Right ventricle myocardium inferior (tissue), 1 donor: ENCODE results near the gene CRACR2A. TPM values are rescaled to one million over a fixed set of nuclear protein-coding genes. Genes with fewer than 3 reads are reported as not detected.

Experiments used
- ATAC-seq: fragments of 200-7000 bp; cut with Tn5 transposase; one replicate; pipeline ENCODE4 v1.9.1; 2020; ENCODE audit warnings: mild to moderate bottlenecking, moderate library complexity
- DNase-seq: peaks from one replicate; pipeline ENCODE4 v3.0.0; 2021; ENCODE audit errors: missing footprints
- intact Hi-C: fragments of 100-400 bp; cut with DNase I; formaldehyde crosslinking; loops from one replicate; pipeline ENCODE4 v1.11.0; 2022
- total RNA-seq: library from RNA; stranded (reverse); fragmentation: NEBNext Ultra II Directional; extraction: Animal tissue kit (Norgen Biotek cat#: 25700); gene quantifications from one replicate; pipeline ENCODE4 v1.2.1, GENCODE V29; 2021
- donor health status: DM: no; HTN: yes; CAD: no; lungs with severe emphysema.

The CRACR2A gene
- total RNA-seq, 1 donor from 2014 or later: 4.5 TPM

DNA sequence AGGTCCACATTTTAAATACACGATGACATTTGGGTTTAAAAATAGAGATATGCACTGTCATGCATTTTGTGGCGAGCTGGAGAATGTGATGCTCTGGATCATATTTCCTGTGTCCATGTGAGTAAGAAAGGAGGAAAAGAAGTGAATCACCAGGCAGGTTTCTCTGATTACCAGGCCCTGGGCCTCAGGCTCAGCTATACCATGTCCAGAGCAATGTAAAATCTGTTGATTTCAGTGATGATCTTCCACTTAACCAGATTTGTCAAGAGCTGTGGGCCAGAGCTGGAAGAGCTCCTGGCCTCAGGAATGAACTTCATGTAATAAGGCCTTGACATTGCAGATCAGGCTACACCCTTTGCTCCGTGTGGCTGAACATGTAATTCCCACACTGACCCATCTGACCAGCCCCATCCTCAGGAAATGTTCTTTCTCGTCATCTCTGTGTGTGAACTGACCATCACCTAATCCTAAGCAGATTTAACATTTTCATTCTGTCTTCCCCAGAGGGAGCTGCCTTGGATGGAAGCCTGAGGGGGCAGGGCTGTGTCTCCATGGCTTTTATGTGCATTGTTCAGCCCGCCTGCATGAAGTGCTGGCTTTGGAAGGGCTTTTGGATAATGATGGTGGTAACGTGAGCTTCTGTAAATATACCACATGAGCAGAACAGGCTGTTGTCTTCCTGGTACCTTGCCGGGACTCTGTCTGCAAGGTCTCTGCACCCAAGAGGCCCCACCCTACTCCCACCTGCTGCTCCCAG, 54.5 kb downstream of the CRACR2A start:
- intact Hi-C loops: no loop called here
- ATAC-seq: peak; percentile 26
- DNase-seq: no peak

DNA sequence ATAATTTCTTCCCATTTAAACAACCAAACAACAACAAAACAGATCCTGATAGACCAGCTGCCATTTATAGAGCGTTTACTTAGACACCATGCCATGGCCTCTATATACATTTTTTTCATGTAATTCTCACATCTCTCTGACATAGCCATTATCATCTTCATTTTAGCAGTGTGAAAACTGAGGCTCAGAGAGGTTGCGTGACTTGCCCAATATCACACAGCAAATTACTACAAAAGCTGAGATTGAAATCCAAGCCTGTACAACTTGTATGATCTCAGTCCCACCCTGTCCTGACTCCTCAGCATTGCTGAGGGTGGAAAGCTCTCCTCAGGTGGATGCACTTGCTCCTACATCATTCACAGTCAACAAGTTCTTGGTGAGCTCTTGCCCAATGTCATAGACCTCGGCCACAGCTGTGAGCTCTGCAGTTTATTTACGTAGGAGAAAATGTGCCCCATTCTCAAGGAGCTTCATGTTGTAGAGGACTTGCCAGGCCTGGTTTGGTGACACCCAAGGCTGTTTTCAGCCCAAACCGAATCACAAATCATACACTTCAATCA, 55.5 kb downstream of the CRACR2A start:
- intact Hi-C loops: no loop called here
- no peak for DNase-seq
- ATAC-seq: no peak

DNA sequence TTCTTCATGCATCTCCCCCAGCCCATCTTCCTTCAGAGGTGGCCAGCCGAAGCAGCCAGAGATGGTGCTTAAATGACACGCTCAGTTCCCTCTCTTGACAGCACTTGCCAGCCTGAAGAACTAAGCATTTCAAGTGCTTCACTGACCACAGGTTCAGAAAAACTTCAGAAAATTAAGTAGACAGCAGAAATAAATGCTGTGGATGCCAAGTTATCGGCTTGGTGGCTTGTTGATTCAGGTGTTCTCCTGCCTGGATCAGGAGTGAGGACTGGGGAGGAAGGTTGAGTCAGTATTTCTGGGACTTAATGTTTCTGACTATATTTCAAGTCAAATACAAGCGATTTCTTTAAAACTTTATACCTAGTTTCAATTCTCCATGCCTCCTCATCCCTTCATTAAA, 58.2 kb downstream of the CRACR2A start:
- DNase-seq (no peak), ATAC-seq (no peak)
- intact Hi-C loops: no loop called here

DNA sequence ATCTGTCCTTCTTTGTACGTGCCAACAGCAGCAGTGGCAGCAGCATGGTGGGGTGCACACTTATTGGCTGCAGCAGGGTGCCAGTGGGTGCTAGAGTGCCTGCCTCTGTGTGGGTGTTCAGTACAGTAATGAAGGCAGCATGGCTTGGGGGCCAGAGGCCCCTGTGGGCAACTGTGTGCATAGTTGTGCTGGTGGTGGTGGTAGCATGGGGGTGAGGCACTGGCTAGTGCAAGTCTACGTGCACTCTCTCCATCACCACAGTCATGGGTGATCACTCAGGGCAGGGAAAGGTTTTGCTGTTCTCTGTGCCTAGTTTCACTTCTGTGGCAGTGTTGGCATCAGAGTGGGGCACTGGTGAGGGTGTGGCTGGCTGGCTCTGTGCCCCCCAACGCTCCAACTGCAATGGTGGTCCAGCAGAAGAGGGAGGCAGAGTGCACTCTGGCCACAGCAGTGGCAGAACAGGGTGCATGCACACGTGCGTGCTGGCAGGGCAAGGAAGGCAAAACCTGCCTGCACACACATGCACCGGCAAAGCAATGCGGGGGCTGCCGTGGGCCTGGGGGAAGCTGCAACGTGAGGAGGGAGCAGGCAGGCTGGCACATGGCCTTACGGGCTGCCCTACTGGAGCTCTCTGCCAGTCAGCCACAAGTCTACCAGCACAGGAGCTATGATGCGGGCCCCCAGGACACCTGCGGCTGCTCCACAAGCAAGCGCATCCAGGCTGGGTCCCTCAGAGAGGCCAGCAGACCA, 60.1 kb downstream of the CRACR2A start:
- ATAC-seq (no peak), DNase-seq (no peak)
- intact Hi-C loops: no loop called here

DNA sequence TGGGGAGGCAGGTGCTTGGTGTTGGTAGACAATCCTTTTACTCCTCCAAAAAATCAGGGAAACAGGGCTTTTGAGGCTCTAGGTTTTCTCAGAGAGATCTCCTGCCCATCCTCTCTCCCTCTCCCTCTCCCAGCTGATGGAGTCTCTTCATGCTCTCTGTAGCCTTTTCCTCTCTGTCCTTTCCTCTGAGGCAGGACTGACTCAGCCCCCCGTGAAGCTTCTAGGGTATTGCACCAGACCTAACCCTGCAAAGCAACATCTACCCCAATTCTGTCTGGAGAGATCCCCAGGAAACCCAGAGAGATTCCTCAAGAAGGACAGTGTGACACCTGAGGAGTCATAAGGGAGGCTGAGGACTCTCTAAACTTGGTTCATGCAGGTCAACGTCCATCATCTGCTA, 66.4 kb downstream of the CRACR2A start:
- no peak for ATAC-seq
- intact Hi-C loops: no loop called here
- DNase-seq: no peak

DNA sequence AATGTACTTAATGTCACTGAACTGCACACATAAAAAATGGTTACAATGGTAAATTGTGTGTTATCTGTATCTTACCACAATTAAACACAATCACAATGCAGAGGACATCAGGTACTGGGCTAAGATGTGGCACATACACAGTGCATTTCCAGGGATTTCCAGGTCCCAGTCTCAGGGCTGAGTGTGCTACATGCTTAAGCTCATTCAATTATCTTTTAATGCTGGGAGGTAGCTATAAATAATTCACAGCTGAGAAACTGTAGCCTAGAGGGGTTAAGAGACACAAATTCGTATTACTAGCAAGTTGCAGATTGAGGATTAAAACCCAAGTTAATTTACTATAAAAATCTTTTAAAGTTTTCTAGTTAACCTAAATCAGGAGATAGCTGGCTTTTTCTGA, 67.1 kb downstream of the CRACR2A start:
- ATAC-seq (peak; percentile 54), DNase-seq (no peak)
- intact Hi-C loops: loop anchor here (2.0 kb wide), 1 partner anchor 59 kb away; no protein-coding TSS in a partner anchor

DNA sequence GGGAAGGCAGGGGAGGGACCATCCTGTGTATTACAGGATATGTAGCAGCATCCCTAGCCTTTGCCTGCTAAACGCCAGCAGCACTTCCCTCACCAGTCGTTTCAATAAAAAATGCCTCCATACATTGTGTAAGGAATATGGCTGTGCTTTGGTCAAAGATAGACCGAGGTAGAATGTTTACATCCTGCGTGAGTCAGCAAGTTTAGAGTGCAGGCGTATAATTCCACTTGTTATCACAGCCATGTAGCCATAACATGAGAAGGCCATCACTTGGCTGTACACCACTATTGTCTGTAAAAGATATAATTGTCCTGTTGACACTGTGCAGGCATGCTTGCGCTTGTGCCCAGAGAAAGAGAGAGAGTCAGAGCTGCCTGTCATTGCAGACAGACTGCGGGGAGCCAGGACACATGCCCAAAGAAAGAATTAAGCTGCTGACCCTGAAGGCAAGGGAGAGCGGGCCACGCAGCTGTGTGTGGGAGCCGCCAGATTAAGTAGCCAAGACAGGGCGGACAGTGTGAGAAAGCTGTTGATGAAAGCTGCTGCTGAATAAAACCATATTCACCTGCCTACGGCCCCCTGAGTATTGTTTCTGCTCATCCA, 68.4 kb downstream of the CRACR2A start:
- peak; percentile 73 for DNase-seq

DNA sequence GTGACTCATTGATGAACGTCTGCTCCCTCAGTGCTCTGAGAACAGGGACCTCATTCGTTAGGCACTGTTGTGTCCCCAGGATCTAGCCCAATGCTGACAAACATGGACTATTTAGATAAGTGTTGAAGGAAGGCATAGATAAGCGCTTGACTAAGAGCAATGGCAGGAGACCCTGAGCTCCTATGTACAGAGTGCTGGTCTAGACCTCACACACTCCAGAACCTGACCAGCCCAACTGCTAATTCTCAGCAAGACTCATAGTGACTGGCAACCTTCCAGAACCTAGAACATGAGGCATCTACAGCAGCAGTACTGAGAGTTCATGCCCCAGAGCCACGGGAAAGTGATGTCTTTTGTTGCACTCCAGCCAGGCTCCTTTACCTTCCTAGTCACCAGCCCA, 69.2 kb downstream of the CRACR2A start:
- DNase-seq (no peak), ATAC-seq (peak; percentile 24)
- intact Hi-C loops: loop anchor here (2.0 to 5.0 kb wide), 2 partner anchors 61 to 89 kb away; no protein-coding TSS in a partner anchor

More for the DNA sequence above, 68.4 kb downstream of the CRACR2A start:
- ATAC-seq: peak; percentile 89
- intact Hi-C loops: loop anchor here (2.0 to 5.0 kb wide), 2 partner anchors 60 to 88 kb away; no protein-coding TSS in a partner anchor

DNA sequence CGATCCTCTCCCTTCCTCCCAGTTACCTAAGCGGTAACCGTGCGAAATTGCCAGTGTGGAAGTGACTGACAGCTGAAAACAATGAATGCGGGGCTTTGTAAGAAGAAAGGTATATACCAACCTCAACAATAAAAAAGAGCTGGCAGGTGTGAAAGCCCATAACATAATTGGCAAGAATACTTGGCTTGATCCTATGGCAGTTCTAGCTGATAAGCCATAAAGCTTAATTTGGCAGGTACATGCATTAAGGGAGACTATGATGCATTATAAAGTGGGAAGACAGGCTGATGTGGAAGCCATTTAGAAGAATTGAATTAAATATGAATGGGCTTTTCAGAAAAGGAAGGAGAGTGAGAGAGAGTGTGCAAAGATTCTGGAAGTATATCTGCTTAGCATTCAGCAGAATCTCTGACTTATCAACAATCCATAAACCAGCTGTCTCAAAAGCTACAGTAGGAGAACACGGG, 71.3 kb downstream of the CRACR2A start:
- intact Hi-C loops: loop anchor here (5.0 kb wide), 1 partner anchor 91 kb away; no protein-coding TSS in a partner anchor
- no peak for ATAC-seq
- DNase-seq: no peak

DNA sequence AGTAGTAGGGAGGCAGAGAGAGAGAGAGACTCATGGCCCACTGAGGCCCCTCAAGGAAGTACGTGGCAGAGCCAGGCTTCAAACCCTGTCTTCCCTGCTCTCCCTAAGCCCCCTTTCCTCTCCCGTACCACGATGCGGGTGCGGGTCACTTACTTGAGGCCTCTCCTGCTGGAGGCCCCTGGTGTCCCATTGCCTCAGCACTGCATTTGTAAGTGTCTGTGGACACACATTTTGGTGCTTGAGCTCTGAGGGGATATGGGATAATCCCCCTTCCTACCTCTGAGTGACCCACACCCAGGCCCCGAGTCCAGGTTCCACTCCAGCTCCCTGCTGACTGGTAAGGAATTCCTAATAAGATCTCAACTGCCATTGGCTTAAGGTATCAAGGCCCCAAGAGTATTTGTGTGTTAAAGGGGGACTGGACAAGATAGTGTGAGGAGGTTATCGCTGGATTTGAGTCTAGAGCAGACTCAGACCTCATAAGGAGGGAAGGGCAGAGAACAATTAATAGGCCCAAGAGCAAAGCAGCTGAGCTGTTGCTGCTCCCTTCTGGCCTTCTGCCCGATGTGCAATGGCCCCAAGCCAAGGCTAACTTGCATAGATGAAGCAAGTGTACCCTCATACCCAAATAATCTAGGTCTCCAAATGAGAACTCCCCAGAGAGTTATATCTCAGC, 71.9 kb downstream of the CRACR2A start:
- intact Hi-C loops: loop anchor here (5.0 kb wide), 1 partner anchor 91 kb away; no protein-coding TSS in a partner anchor
- peak; percentile 27 for ATAC-seq
- peak; percentile 82 for DNase-seq

DNA sequence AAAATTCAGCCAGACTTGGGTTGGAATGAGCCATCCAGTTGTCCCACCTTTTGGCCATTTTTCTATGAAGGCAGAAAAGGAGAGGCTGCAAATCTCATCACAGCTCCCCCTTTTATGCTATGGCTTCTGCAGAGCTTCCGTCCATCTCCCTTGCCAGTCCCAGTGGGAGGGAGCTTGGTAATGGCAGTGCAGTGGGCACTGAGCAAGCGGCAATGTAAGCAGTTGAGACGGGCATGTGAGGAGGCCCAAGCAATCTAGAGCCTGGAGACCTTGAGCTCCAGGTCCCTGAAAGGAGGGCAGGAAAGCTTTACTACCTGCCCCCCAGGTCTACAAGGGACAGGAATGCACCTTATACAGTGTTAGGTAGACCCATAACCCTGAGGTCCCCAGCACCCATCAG, 73.1 kb downstream of the CRACR2A start:
- ATAC-seq: no peak
- intact Hi-C loops: loop anchor here (5.0 to 10.0 kb wide), 2 partner anchors 92 to 375 kb away; no protein-coding TSS in a partner anchor
- no peak for DNase-seq

DNA sequence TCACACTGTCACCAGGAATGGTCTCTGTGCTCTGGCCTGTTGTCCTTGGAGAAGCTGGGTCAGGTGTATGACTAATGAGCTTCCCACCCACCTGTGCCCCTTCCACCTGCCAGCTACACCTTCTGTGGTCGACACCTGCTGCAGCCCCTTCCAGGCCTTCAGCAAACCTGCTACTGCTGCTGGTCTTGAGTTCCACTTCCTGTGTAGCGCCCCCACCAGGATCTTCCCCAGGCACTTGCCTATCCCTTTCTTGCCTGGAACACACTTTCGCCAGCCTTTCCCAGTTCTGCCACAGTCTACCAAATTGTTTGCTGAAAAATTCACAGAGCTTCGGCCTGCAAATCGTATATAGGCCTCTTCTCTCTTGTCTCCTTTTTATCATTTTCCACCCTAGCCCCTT, 75.3 kb downstream of the CRACR2A start:
- DNase-seq (no peak), ATAC-seq (no peak)
- intact Hi-C loops: loop anchor here (10.0 kb wide), 1 partner anchor 373 kb away; no protein-coding TSS in a partner anchor

DNA sequence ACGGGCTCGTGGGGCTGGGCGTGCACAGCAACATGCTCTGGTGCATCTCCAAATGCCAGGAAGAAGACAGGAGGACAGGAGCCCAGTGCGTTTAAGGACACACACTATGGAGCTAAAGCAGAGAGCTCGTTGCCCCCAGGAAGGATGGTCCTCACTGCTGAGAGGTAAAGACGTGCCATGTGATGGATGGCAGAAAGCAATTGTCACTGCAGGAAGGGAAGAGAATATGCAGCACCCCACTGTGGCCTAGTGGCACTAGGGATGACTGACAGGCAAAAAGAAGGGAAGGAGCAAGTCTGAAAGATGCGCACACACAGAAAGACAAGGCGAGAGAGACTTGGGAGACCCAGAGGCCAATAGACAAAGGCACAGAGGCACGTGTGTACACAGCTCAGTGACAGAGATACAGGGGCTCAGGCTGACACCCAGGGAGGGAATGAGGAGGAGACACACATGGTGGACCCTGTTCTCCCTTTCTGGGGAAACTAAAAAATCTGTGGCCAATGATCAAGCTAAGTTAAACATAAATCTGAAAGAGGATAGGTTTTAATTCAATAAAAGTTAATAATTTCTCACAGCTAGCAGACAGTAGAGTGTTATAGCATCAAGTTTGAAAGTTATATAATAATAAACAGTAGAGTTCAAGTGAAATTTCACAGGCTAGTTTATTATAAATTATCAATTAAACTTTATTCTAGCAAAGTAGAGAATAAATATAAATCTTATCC, 78.8 kb downstream of the CRACR2A start:
- no peak for ATAC-seq
- no peak for DNase-seq
- intact Hi-C loops: loop anchor here (10.0 kb wide), 1 partner anchor 369 kb away; no protein-coding TSS in a partner anchor

DNA sequence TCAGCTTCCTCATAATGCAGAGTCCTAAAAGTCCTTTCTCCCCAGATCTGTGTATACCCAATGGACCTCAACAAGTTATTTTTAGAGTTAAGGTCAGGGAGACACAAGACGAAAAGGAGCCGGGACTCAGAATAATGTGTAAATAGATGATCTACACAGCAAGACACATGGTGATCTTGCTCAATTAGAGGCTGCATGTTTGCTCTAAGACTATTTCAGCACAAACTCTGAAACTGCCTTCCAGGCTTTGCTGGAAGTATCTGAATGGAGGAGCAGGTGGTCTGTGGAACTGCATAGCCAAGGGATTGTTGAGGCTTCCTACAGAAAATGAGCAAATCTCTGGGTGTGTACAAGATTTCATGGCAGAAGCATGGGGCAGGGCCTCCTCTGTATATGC, 80.8 kb downstream of the CRACR2A start:
- DNase-seq: no peak
- intact Hi-C loops: loop anchor here (10.0 kb wide), 1 partner anchor 367 kb away; no protein-coding TSS in a partner anchor
- no peak for ATAC-seq

DNA sequence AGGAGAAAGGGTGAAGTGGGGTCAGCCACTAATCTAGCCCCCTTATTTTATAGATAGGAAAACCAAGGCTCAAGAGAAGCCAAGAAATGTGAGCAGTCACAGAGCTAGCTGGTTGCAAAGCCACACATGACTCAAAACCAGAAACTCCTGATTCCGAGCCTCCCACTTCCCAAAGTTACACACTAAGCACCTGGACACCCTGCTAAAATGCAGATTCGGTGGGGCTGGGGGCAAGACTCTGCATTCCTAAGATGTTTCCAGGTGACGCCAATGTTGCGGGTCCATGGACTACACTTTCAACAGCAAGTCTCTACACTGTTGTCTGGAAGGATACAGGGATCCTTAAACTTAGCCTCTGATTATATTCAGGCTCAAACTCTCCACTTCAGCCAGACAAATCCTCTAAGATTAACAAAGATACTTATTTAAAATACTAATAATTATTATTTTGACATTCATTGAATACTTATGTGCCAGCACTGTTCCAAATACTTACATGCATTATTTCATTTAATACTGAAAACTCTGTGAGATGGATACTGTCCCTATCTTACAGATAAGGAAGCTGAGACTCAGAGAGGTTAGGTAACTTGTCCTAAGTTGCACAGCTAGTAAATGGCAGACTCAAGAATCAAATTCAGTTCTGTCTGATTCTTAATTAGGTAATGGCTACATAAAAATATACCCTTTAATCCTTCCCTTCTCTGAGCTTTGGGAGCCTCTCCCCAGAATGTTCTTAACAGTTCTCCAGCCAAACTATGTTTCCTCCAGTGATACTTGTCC, 81.4 kb downstream of the CRACR2A start:
- no peak for DNase-seq

DNA sequence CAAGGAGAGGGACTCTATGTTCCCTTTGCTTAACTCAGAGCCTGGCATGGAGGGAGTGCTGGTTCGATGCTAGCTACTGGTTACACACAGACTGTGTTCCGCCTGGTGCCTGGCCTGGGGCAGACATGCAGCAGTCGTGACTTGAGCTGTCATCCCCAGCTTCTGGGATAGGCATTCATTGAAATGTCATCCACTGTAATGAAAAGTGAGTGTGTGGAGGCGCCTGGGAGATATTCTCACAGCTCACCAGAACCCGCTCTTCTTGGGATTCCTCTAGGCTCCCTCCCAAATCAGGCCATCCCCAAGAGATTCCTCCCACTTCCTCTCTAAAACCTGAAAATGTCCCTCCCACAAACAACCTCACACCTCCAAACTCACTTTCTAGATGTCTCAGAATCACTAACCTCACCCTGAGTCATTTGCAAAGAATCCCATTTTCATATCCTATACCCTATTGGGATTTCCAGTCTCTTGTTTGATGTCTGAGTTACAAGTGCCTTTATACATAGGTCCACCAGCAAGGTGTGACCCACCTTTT, 82.8 kb downstream of the CRACR2A start:
- no peak for DNase-seq
- no peak for ATAC-seq
- intact Hi-C loops: loop anchor here (10.0 kb wide), 1 partner anchor 365 kb away; no protein-coding TSS in a partner anchor

More for the DNA sequence above, 81.4 kb downstream of the CRACR2A start:
- intact Hi-C loops: loop anchor here (10.0 kb wide), 1 partner anchor 367 kb away; no protein-coding TSS in a partner anchor
- no peak for ATAC-seq
